Left lobe of liver (tissue), 2 donors: Measurements from ENCODE around the gene RYR1. TPM values are rescaled to one million over a fixed set of nuclear protein-coding genes. Genes with fewer than 3 reads are reported as not detected.
A peak's percentile ranks its signal among the peaks of the same experiment; 100 is the strongest.

Experiments
- ATAC-seq: fragments of 200-7000 bp; cut with Tn5 transposase; one replicate; pipeline ENCODE4 v1.9.1; 2020; ENCODE audit warnings: mild to moderate bottlenecking, moderate library complexity
- DNase-seq: peaks from one replicate; pipeline ENCODE4 v3.0.0-alpha.2; 2020; ENCODE audit warnings: low spot score
- total RNA-seq: library from RNA; stranded (reverse); gene quantifications from one replicate; pipeline ENCODE4 v1.2.1, GENCODE V29; 2021
- donor health status: DM: no; HTN: no; CAD: no; lungs with moderate emphysema.
- donor health status: DM: no; HTN: yes; CAD: no.

RYR1 gene
- 0.68 TPM for total RNA-seq

- peak; percentile 68 for ATAC-seq
- DNase-seq, result no peak
These were observed at the start of gene RYR1 for GRCh38 chr19:38433268-38433733. RYR1 (plus strand) TSS chr19:38433691; CDS start chr19:38433830, 139 bp downstream.

- DNase-seq, result no peak
- ATAC-seq, result no peak
These were observed 49.7 kb upstream of the RYR1 start for GRCh38 chr19:38383743-38384142.

- DNase-seq, result no peak
These were observed 49.1 kb upstream of the RYR1 start for GRCh38 chr19:38384209-38385027.

GRCh38 chr19:38385057-38385803, 48.3 kb upstream of the RYR1 start:
- no peak for DNase-seq
- ATAC-seq, result no peak

More at GRCh38 chr19:38384209-38385027, 49.1 kb upstream of the RYR1 start:
- ATAC-seq, result no peak

- DNase-seq, result no peak
- ATAC-seq, result no peak
These were observed 47.7 kb upstream of the RYR1 start for GRCh38 chr19:38385804-38386257.

GRCh38 chr19:38386300-38386970, 47.1 kb upstream of the RYR1 start:
- ATAC-seq (no peak), DNase-seq (no peak)

- DNase-seq, result no peak
- ATAC-seq, result peak; percentile 4
These were observed 46.4 kb upstream of the RYR1 start for GRCh38 chr19:38386971-38387549.

GRCh38 chr19:38387550-38388348, 45.7 kb upstream of the RYR1 start, which contains the start of gene GGN:
GGN (minus strand) TSS chr19:38388034; CDS start chr19:38387261, 773 bp downstream.
- ATAC-seq (peak; percentile 82), DNase-seq (peak; percentile 74)

- DNase-seq, result no peak
- ATAC-seq, result no peak
These were observed 45.0 kb upstream of the RYR1 start, which contains the start of gene SPRED3 for GRCh38 chr19:38388349-38389100. SPRED3 (plus strand) TSS chr19:38388697; CDS start chr19:38390303, 1,606 bp downstream.

- no peak for DNase-seq
These were observed 44.2 kb upstream of the RYR1 start for GRCh38 chr19:38389101-38389925.

GRCh38 chr19:38389957-38390924, 43.2 kb upstream of the RYR1 start:
- no peak for ATAC-seq
- no peak for DNase-seq

More at GRCh38 chr19:38389101-38389925, 44.2 kb upstream of the RYR1 start:
- ATAC-seq, result no peak

- no peak for ATAC-seq
- no peak for DNase-seq
These were observed 41.5 kb upstream of the RYR1 start for GRCh38 chr19:38391911-38392464.

- ATAC-seq, result no peak
- DNase-seq, result no peak
These were observed 40.7 kb upstream of the RYR1 start for GRCh38 chr19:38392707-38393308.

GRCh38 chr19:38394488-38394887, 39.0 kb upstream of the RYR1 start:
- DNase-seq, result no peak
- no peak for ATAC-seq

- ATAC-seq, result no peak
- DNase-seq, result no peak
These were observed 37.9 kb upstream of the RYR1 start for GRCh38 chr19:38395381-38396114.

GRCh38 chr19:38399081-38399480, 34.4 kb upstream of the RYR1 start:
- ATAC-seq (no peak), DNase-seq (no peak)
